Body of pancreas (tissue), 4 donors: ENCODE results near the gene VWA8. TPM values are rescaled to one million over a fixed set of nuclear protein-coding genes. Genes with fewer than 3 reads are reported as not detected.

Experiments used
- ATAC-seq: fragments of 150-250 bp; one replicate; pipeline ENCODE4 v1.9.1; 2016
- DNase-seq, 4 donors: peaks; one replicate each; pipeline ENCODE4 v3.0.0-alpha.2; 2019
- H3K27ac ChIP-seq, 4 donors: fragments of 200-600 bp; sonication (generic); 1 replicate in 3 of 4; 2 replicates in 1 of 4; pipeline versions ENCODE4 v1.5.1 to v1.6.1; 2016 to 2019; ENCODE audit warnings: mild to moderate bottlenecking in 1 of 4, mixed read lengths in 1 of 4, moderate library complexity in 1 of 4
- H3K27me3 ChIP-seq, 2 donors: fragments of 200-600 bp; sonication (generic); one replicate each; pipeline ENCODE4 v1.6.0; 2016; ENCODE audit warnings: mild to moderate bottlenecking in 1 of 2
- H3K36me3 ChIP-seq, 2 donors: fragments of 200-600 bp; sonication (generic); replicated peaks in 1 of 2; 2 replicates each; pipeline ENCODE4 v1.5.1; 2016; ENCODE audit warnings: low read depth in 2 of 2; ENCODE audit not compliant: insufficient read depth in 1 of 2
- H3K4me1 ChIP-seq: fragments of 200-600 bp; sonication (generic); one replicate; pipeline ENCODE4 v1.6.0; 2016
- H3K4me3 ChIP-seq, 2 donors: fragments of 200-600 bp; sonication (generic); 1 replicate in 1 of 2; 2 replicates in 1 of 2; pipeline ENCODE4 v1.5.1; 2016 to 2019
- H3K9me3 ChIP-seq, 3 donors: fragments of 200-600 bp; sonication (generic); 1 replicate in 2 of 3; 2 replicates in 1 of 3; pipeline ENCODE4 v1.5.1; 2016
- POLR2A ChIP-seq, 3 donors: fragments of 450-650 bp; IDR thresholded peaks; one replicate each; pipeline ENCODE4 v1.6.1; 2016; ENCODE audit warnings: antibody characterized with exemption in 3 of 3, mild to moderate bottlenecking in 2 of 3
- WGBS, 2 donors: methylation state at CpG; one replicate each; pipeline ENCODE4 v1.1.5; 2017; 5-methylcytosine and 5-hydroxymethylcytosine counted together
- intact Hi-C: fragments of 100-400 bp; cut with DNase I; formaldehyde crosslinking; loops from one replicate; pipeline ENCODE4 v1.15.1; 2023
- total RNA-seq, 2 donors: library from RNA; depleted of rRNA; stranded (reverse); fragments of >200 nt; gene quantifications; one replicate each; pipeline ENCODE4 v1.1.0, GENCODE V29; 2016
- TF ChIP-seq, protein P1 (sequence below), 7 experiments: fragments of 450-650 bp in 4 of 7; fragments of 200-600 bp in 3 of 7; sonication (generic) in 3 of 7; IDR thresholded peaks; one replicate each; pipeline ENCODE4 v1.5.1; 2016 to 2019; ENCODE audit warnings: antibody characterized with exemption in 7 of 7

The VWA8 gene
- total RNA-seq, 2 donors from 2014 or later = 15.8 to 29.3 TPM

DNA sequence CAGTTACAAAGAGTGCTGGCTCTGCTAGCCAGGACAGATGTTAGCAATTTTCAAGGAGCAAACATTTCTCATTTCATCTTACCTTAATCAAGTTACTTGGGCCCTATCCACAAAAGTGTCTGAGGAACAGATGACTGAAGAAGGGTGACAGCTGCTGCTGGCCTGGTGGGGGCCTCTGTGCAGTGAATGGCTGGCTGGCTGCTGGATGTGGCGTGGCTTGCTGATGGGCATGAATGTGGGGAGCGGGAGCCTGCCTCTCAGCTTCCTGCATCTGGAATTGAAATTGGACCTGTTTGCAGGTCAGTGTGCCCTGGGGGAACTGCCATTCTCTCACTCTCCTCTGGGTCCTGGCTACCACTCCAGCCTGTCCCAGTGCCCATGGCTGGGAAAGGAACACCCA, 408.9 kb downstream of the VWA8 start:
- intact Hi-C loops = no loop called here
- WGBS, 2 donors = 88% methylated on average over 2 of the region's 2 CpGs; no CpG with 5 or more reads in 1 of the 2 donors
- no peak for ATAC-seq
- H3K4me3 ChIP-seq = no peak overlapping the region
- H3K4me1 ChIP-seq = peaks cover 8% of the 10 kb centered on the region
- no peak for TF ChIP-seq POLR2A (IDR thresholded peaks at IDR 0.05)
- TF ChIP-seq, protein P1, sequence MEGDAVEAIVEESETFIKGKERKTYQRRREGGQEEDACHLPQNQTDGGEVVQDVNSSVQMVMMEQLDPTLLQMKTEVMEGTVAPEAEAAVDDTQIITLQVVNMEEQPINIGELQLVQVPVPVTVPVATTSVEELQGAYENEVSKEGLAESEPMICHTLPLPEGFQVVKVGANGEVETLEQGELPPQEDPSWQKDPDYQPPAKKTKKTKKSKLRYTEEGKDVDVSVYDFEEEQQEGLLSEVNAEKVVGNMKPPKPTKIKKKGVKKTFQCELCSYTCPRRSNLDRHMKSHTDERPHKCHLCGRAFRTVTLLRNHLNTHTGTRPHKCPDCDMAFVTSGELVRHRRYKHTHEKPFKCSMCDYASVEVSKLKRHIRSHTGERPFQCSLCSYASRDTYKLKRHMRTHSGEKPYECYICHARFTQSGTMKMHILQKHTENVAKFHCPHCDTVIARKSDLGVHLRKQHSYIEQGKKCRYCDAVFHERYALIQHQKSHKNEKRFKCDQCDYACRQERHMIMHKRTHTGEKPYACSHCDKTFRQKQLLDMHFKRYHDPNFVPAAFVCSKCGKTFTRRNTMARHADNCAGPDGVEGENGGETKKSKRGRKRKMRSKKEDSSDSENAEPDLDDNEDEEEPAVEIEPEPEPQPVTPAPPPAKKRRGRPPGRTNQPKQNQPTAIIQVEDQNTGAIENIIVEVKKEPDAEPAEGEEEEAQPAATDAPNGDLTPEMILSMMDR (IDR thresholded peaks at IDR 0.05) = no peak
- no peaks in the 10 kb centered on the region for H3K9me3 ChIP-seq
- H3K27me3 ChIP-seq = no peaks in the 10 kb centered on the region
- H3K36me3 ChIP-seq = no peaks in the 10 kb centered on the region
- no peak for DNase-seq
- H3K27ac ChIP-seq = no peak overlapping the region

DNA sequence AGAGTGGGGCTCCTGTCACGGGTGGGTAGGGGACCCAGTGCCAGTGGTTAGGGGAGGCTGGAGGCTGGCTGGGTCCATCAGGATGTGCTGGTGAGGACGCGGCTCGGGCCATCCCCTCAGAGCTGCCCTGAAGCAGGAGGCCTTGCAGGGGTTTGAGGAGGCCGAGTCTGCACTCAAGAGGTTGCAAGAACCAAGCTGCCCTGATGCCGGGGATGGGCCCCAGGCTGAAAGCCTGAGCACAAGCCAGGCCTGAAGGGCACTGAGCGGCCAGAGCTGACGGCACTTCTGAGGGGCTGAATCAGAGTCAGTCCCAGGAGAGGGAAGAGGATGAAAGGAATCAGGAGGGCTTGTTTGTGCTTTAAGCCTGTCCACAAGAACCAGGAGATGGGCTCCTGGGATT, 410.6 kb downstream of the VWA8 start:
- intact Hi-C loops = no loop called here
- no peaks in the 10 kb centered on the region for H3K9me3 ChIP-seq
- ATAC-seq (no peak), DNase-seq (no peak)
- TF ChIP-seq POLR2A (IDR thresholded peaks at IDR 0.05) = no peak
- TF ChIP-seq, protein P1 (IDR thresholded peaks at IDR 0.05) = no peak
- no peaks in the 10 kb centered on the region for H3K27me3 ChIP-seq
- no peak overlapping the region for H3K27ac ChIP-seq
- no peaks in the 10 kb centered on the region for H3K36me3 ChIP-seq
- no peak overlapping the region for H3K4me3 ChIP-seq
- H3K4me1 ChIP-seq = peaks cover 11% of the 10 kb centered on the region
- WGBS, 2 donors = 87 to 97% methylated on average over 8 of the region's 8 CpGs

DNA sequence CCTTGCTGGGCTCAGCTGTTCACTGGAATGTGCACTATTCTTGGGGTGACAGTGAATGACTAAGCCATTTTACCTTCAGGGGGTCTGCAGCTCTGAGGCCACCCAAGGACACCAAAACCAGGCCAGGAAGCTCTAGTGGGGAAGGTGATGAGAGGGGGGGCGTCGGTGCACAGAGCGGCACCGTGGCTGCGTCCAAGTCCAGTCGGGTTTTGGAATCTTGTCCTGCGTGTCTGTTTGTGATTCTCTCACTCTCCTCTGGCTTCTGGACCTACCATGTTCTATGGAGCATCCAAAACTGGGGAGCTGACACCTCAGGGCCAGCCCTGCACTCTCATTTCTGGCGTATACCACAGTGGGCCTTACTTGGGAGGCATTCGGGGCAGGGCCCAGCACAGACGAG, 411.4 kb downstream of the VWA8 start:
- TF ChIP-seq, protein P1 (IDR thresholded peaks at IDR 0.05) = no peak
- no peak for TF ChIP-seq POLR2A (IDR thresholded peaks at IDR 0.05)
- H3K27me3 ChIP-seq = no peaks in the 10 kb centered on the region
- no peak overlapping the region for H3K27ac ChIP-seq
- H3K4me3 ChIP-seq = no peak overlapping the region
- H3K9me3 ChIP-seq = no peaks in the 10 kb centered on the region
- ATAC-seq (no peak), DNase-seq (no peak)
- intact Hi-C loops = no loop called here
- H3K36me3 ChIP-seq = no peaks in the 10 kb centered on the region
- 79 to 93% methylated on average over 10 of the region's 10 CpGs for WGBS, 2 donors
- peaks cover 11% of the 10 kb centered on the region for H3K4me1 ChIP-seq

DNA sequence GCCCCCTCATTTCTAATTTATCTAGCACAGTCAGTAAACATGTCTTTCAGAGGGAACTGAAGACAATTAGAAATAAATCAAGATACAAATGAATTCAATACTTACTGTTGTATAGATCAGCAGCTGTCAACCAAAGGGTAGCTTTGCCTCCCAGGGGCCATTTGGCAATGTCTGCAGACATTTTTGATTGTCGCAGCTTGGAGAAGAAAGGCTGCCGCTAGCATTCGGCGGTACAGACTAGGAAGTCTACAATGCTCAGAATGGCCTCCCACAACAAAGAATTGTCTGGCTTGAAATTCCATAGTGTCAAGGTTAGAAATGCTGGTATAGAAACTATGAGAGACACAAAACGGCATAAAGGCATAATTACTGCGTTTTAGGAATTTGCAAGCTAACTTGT, 412.0 kb downstream of the VWA8 start:
- DNase-seq (no peak), ATAC-seq (no peak)
- no peak overlapping the region for H3K4me3 ChIP-seq
- no peak for TF ChIP-seq POLR2A (IDR thresholded peaks at IDR 0.05)
- TF ChIP-seq, protein P1 (IDR thresholded peaks at IDR 0.05) = no peak
- H3K27ac ChIP-seq = no peak overlapping the region
- H3K9me3 ChIP-seq = no peaks in the 10 kb centered on the region
- 92 to 94% methylated on average over 6 of the region's 6 CpGs for WGBS, 2 donors
- no peaks in the 10 kb centered on the region for H3K36me3 ChIP-seq
- H3K27me3 ChIP-seq = no peaks in the 10 kb centered on the region
- peaks cover 11% of the 10 kb centered on the region for H3K4me1 ChIP-seq
- intact Hi-C loops = no loop called here

DNA sequence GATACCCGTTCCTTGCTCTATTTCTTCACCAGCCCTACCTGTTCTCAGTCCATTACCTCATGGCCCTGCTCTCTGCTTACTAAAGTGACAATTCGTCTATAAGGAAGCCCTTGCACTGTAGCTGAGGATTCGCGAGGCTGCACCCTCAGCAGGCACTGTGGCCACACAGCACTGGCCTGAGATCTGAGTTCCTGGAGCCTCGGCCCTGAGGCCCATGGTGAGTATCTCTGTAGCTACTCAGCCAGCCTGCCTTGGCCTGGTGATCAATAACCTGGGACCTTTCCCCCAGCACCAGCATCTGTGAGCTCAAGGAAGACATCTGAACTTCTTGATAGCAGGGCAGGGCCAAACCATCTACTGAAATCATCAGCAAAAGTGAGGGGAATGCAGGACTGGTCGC, 412.9 kb downstream of the VWA8 start:
- Histone ChIP-seq H3K27ac (peak overlapping the region in 3 of 4 donors; percentile 40 to 59 (median 43)), H3K4me1 (peaks cover 11% of the 10 kb centered on the region), H3K9me3 (no peaks in the 10 kb centered on the region), H3K27me3 (no peaks in the 10 kb centered on the region), H3K36me3 (no peaks in the 10 kb centered on the region), H3K4me3 (no peak overlapping the region)
- no peak for TF ChIP-seq POLR2A (IDR thresholded peaks at IDR 0.05)
- TF ChIP-seq, protein P1 (IDR thresholded peaks at IDR 0.05) = no peak
- intact Hi-C loops = no loop called here
- WGBS, 2 donors = 57 to 72% methylated on average over 3 to 6 of the region's 6 CpGs
- no peak for ATAC-seq
- no peak for DNase-seq
